ENCODE results near the gene FANCC. TPM values are rescaled to one million over a fixed set of nuclear protein-coding genes. Genes with fewer than 3 reads are reported as not detected.
A peak's percentile ranks its signal among the peaks of the same experiment; 100 is the strongest.

FANCC gene
- total RNA-seq (2021) (31.5 and 44.7 TPM in 2 replicates), Bru-seq, nascent RNA (percentile 84 among the genes with signal in this experiment), BruChase-seq, experiment 1, labeled RNA remaining after a 2-hour chase (percentile 80 among the genes with signal in this experiment), BruChase-seq, experiment 2, labeled RNA remaining after a 6-hour chase (percentile 66 among the genes with signal in this experiment)
- long read RNA-seq, full-length matches to known transcripts = 13 of 58 reads
- long read RNA-seq, partial matches to known transcripts = 7 of 58 reads
- long read RNA-seq, other reads (novel, unspliced or antisense) = 38 of 58 reads

- H3K36me3 ChIP-seq (ENCODE audit: low read depth) = no peaks in the 10 kb centered on the region
- no TSS peak for BruUV-seq (replicated peaks)
- ChIA-PET CTCF (interaction anchor here (0.6 kb wide), 1 partner anchor 1027 kb away, joined by 3 read pairs; no protein-coding TSS in a partner anchor), POLR2A (ENCODE audit: unreplicated experiment) (interaction anchor here (0.6 to 1.4 kb wide), 5 partner anchors 14 to 558 kb away, joined by 3 to 7 read pairs (median 5); partner anchors contain the start of gene ERCC6L2)
- H4K20me1 ChIP-seq (ENCODE audit: insufficient read depth) = no peaks in the 10 kb centered on the region
- peak; percentile 73 to 91 for DNase-seq
- H3K27ac ChIP-seq = peak within 1 kb of the TSS; percentile 97
- H3K9me2 ChIP-seq (ENCODE audit: insufficient read depth) = no peaks in the 10 kb centered on the region
- TF ChIP-seq EZH2 (IDR thresholded peaks at IDR 0.05; ENCODE audit: low read depth) = no peak
- TF ChIP-seq CTCF (conservative IDR thresholded peaks at IDR 0.05) = no peak
- peaks cover 37% of the 10 kb centered on the region for H3K4me1 ChIP-seq (replicated peaks; ENCODE audit: insufficient read depth)
- no peaks in the 10 kb centered on the region for H3K27me3 ChIP-seq (ENCODE audit: insufficient read depth, low read depth)
- H3K9me3 ChIP-seq (ENCODE audit: insufficient read depth, low read depth) = no peaks in the 10 kb centered on the region
- H3F3A ChIP-seq (ENCODE audit: insufficient read depth, low read depth) = peaks cover 27% of the 10 kb centered on the region; the same call in 1 of the 2 replicates
- intact Hi-C loops (cut with micrococcal nuclease; ENCODE audit: unreplicated experiment) = loop anchor here (1.0 kb wide), 3 partner anchors 66 to 192 kb away; no protein-coding TSS in a partner anchor
- H3K4me2 ChIP-seq = peak within 1 kb of the TSS; percentile 86
- peak within 1 kb of the TSS; percentile 80 for H3K4me3 ChIP-seq
- H2AFZ ChIP-seq = peak within 1 kb of the TSS; percentile 99
- H3K79me2 ChIP-seq (ENCODE audit: low read depth) = peaks cover 33% of the 10 kb centered on the region
Observed at GRCh38 chr9:95317119-95317892, at the start of gene FANCC. Gene FANCC (minus strand): TSS chr9:95317709. CDS start chr9:95249291, 68,418 bp downstream.

GRCh38 chr9:95366731-95367325, 49.3 kb upstream of the FANCC start:
- Histone ChIP-seq H3K9me3 (ENCODE audit: insufficient read depth, low read depth) (no peaks in the 10 kb centered on the region), H3K27ac (no peak overlapping the region), H3K4me2 (no peak overlapping the region), H3F3A (ENCODE audit: insufficient read depth, low read depth) (no peaks in the 10 kb centered on the region), H3K9me2 (ENCODE audit: insufficient read depth) (no peaks in the 10 kb centered on the region), H3K36me3 (ENCODE audit: low read depth) (no peaks in the 10 kb centered on the region), H3K4me1 (replicated peaks; ENCODE audit: insufficient read depth) (no peaks in the 10 kb centered on the region), H3K4me3 (no peak overlapping the region), H2AFZ (no peak overlapping the region), H3K27me3 (ENCODE audit: insufficient read depth, low read depth) (no peaks in the 10 kb centered on the region), H3K79me2 (ENCODE audit: low read depth) (no peaks in the 10 kb centered on the region), H4K20me1 (ENCODE audit: insufficient read depth) (no peaks in the 10 kb centered on the region)
- no TSS peak for BruUV-seq (replicated peaks)
- POLR2A ChIA-PET (ENCODE audit: unreplicated experiment) = no interaction called here
- intact Hi-C loops (cut with micrococcal nuclease; ENCODE audit: unreplicated experiment) = no loop called here
- CTCF ChIA-PET = no interaction called here
- no peak for DNase-seq
- TF ChIP-seq CTCF (conservative IDR thresholded peaks at IDR 0.05) = no peak
- TF ChIP-seq EZH2 (IDR thresholded peaks at IDR 0.05; ENCODE audit: low read depth) = no peak

GRCh38 chr9:95365766-95366165, 48.3 kb upstream of the FANCC start:
- no peak for DNase-seq
- no peaks in the 10 kb centered on the region for H3K4me1 ChIP-seq (replicated peaks; ENCODE audit: insufficient read depth)
- H3K4me2 ChIP-seq = no peak overlapping the region
- no peaks in the 10 kb centered on the region for H3K9me2 ChIP-seq (ENCODE audit: insufficient read depth)
- H3K4me3 ChIP-seq = no peak overlapping the region
- ChIA-PET POLR2A (ENCODE audit: unreplicated experiment) (no interaction called here), CTCF (no interaction called here)
- H4K20me1 ChIP-seq (ENCODE audit: insufficient read depth) = no peaks in the 10 kb centered on the region
- no peaks in the 10 kb centered on the region for H3K36me3 ChIP-seq (ENCODE audit: low read depth)
- H3K79me2 ChIP-seq (ENCODE audit: low read depth) = no peaks in the 10 kb centered on the region
- intact Hi-C loops (cut with micrococcal nuclease; ENCODE audit: unreplicated experiment) = no loop called here
- no peaks in the 10 kb centered on the region for H3K9me3 ChIP-seq (ENCODE audit: insufficient read depth, low read depth)
- BruUV-seq (replicated peaks) = no TSS peak
- H3K27ac ChIP-seq = no peak overlapping the region
- H3K27me3 ChIP-seq (ENCODE audit: insufficient read depth, low read depth) = no peaks in the 10 kb centered on the region
- no peak overlapping the region for H2AFZ ChIP-seq
- H3F3A ChIP-seq (ENCODE audit: insufficient read depth, low read depth) = no peaks in the 10 kb centered on the region
- no peak for TF ChIP-seq EZH2 (IDR thresholded peaks at IDR 0.05; ENCODE audit: low read depth)
- TF ChIP-seq CTCF (conservative IDR thresholded peaks at IDR 0.05) = no peak
